ENCODE measurements around the gene NTM.

Gene NTM

DNA sequence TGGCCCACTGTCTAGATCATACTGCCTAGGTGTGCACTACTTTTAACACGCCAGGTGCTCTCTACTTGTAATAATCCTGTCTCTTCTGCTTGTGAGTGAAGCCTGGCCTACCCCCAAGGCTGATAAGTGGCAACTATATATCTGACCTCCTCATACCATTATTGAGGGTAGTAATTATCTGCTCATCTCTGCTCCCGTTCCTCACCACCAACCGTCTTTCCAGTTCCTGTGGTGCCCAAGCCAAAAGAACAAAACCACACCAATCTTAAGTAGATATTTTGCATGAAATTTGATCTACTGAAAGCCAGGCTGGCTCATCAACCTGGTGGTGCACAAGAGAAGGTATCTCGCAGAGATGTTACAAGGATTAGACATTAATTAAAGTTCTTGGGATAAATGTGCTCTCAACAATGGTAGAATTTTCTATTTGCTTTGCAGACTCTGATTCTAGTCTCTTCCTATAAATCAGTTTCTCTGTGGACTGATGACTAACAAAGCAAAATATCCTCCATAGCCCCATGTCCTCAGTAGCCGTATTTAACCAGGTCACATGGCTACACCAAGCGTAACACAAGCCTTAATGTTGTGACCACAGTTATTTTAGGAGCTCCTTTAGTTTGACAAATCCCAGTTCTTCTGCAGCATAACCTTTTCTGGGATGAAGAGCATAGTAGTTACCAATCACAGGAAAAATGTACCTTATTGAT lies 267.2 kb downstream of the NTM start:
- Mint-ChIP-seq H3K4me1 (ENCODE audit: low read depth) (no peaks in the 10 kb centered on the region), H3K9me3 (no peaks in the 10 kb centered on the region)

DNA sequence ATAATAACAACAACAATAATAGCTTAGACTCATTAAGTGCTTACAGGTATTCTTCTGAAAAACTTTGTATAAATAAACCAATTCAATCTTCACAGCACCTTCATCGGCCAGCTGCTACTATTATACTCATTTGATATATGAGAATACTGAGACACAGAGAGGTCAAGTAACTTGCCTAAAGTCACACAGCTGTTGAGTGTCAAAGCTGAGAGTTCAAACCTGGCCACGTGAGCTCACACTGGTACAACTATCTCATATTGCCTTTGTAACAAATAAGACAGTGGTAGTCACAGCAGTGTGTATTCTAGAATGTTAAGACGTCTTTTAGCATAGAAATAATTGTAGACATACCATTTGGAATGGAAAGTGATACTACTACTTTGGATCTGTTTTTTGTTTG lies 268.5 kb downstream of the NTM start:
- Mint-ChIP-seq H3K36me3 (ENCODE audit: low read depth) (no peaks in the 10 kb centered on the region), H3K4me1 (ENCODE audit: low read depth) (no peaks in the 10 kb centered on the region), H3K4me3 (no peak overlapping the region), H3K27me3 (no peaks in the 10 kb centered on the region), H3K27ac (no peak overlapping the region), H3K9me3 (peaks cover 3% of the 10 kb centered on the region)

More for the DNA sequence above, 267.2 kb downstream of the NTM start:
- no peak overlapping the region for H3K27ac Mint-ChIP-seq
- no peaks in the 10 kb centered on the region for H3K36me3 Mint-ChIP-seq (ENCODE audit: low read depth)
- H3K27me3 Mint-ChIP-seq, result no peaks in the 10 kb centered on the region
- H3K4me3 Mint-ChIP-seq, result no peak overlapping the region

DNA sequence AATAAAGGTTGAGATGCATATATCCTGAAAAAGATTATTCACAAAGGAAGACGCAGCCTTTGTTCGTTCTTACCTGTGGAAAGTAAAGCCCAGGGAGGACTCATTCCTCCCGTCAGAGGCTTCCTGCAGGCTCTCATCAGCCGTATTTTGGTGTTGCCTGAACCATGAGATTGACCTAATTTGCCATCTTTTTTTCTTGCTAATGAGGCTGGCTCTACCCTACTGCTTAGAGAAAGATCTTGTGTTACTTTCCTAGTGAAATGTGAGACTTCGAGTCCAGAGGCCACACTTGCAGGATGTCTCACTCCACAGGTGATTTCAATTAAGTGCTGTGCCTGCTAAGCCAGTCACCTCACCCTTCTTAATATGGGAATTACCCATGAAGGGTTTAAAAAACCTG lies 269.9 kb downstream of the NTM start:
- H3K9me3 Mint-ChIP-seq, result peaks cover 3% of the 10 kb centered on the region
- no peaks in the 10 kb centered on the region for H3K27me3 Mint-ChIP-seq
- H3K4me1 Mint-ChIP-seq (ENCODE audit: low read depth), result no peaks in the 10 kb centered on the region
- no peak overlapping the region for H3K4me3 Mint-ChIP-seq
- H3K36me3 Mint-ChIP-seq (ENCODE audit: low read depth), result no peaks in the 10 kb centered on the region
- H3K27ac Mint-ChIP-seq, result no peak overlapping the region

DNA sequence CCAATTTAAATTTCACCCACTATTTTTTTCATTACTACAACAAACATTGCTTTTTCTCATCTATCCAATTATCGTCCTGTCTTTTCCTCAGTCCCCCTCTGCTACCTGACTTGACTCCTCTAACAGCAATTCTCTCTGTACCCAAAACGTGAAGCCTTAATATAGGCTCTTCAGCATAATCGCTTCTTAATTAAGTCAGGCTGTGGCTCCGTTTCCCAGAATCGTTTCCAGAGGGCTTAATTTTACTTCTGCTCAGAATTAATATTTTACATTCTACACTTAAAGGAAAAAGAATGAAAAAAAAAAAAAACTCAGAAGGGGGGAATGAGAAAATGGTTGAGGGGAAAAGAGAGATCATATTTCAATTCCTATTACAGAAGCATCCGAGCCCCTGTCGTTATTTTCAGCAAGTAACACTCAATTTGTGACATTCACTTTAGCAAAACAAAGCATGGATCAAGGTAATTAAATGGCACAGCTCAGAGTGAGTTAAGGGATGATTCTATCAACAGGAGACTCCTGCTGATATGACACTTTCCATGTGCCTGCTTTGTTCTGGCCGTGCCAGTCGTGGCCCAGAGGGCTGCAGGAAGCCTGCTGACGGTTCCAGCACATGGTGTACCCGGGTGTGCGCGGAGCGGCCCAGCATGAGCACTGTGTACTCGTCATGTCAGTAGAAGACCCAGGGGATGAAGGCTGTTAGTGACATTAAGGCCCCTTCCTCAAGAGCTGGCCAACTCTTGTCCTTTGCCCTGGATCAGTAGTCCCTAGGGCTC lies 272.5 kb downstream of the NTM start:
- Mint-ChIP-seq H3K4me1 (ENCODE audit: low read depth) (no peaks in the 10 kb centered on the region), H3K27me3 (no peaks in the 10 kb centered on the region), H3K9me3 (peaks cover 5% of the 10 kb centered on the region), H3K36me3 (ENCODE audit: low read depth) (no peaks in the 10 kb centered on the region), H3K27ac (no peak overlapping the region), H3K4me3 (no peak overlapping the region)

DNA sequence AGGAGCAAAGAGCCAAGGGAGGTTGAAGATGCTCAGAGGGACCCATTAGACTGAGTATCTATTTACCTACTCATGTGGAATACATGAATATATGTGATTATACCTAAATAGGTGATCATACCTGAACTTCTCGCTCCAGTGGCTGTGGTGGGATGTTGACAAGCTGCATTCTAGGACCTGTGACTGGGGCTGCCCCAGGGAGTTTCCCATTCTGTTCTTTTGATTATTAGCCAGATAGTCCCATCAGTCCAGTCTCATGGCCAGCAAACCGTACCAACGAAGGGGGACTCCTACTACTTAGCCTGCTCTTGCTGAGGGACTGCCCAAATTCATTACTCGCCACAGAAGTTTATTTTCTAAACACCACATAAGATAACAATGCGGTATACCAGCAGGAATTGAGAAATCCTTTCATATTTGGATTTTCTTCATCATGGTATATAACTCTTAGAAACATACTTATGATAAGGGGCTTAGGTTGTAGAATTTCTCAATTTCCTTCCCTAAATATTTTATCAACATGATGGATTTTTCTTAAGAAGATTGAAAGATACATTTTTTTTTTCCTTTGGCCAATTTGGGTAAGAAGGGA lies 273.9 kb downstream of the NTM start:
- Mint-ChIP-seq H3K27ac (no peak overlapping the region), H3K4me1 (ENCODE audit: low read depth) (no peaks in the 10 kb centered on the region), H3K9me3 (peaks cover 6% of the 10 kb centered on the region), H3K27me3 (no peaks in the 10 kb centered on the region), H3K36me3 (ENCODE audit: low read depth) (no peaks in the 10 kb centered on the region), H3K4me3 (no peak overlapping the region)

DNA sequence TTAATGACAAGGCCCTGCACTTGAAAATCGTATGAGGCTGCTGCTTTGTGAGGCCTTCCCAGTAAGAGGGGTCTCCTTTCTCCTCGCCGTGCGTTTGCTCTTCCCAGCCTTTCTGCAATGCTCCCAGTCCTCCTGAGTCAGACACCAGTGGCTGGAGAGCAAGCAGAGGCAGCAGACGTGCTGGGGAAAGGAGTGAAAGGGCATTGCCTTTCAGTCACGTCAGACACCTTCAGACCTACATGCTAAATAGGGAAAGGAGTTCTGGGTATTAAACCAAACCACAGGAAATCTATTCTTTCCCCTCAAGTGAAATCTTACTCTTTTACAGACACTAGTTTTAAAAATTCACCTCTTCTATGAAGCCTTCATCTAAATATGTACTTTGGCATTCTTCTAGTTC lies 274.8 kb downstream of the NTM start:
- H3K27ac Mint-ChIP-seq, result no peak overlapping the region
- no peaks in the 10 kb centered on the region for H3K4me1 Mint-ChIP-seq (ENCODE audit: low read depth)
- no peaks in the 10 kb centered on the region for H3K27me3 Mint-ChIP-seq
- no peak overlapping the region for H3K4me3 Mint-ChIP-seq
- H3K9me3 Mint-ChIP-seq, result peaks cover 6% of the 10 kb centered on the region
- H3K36me3 Mint-ChIP-seq (ENCODE audit: low read depth), result no peaks in the 10 kb centered on the region

DNA sequence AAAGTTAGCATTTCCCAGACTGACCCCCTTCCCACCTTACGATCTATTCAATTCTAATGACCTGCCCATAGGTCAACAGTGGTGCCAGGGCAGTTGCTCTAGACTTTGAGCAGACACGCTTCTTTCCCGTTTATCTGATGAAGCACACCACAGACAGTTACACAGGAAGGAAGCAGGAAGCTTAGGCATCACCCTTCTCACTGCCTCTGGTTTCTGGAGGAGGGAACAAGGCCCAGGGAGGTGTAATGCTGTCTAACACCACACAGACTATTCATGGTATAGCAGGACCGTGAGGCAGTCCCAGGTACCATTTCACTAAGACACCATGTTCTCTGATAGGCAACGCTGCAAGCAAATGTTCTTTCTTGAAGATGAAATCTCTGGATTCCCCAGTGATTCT lies 279.4 kb downstream of the NTM start:
- H3K27ac Mint-ChIP-seq, result no peak overlapping the region
- H3K9me3 Mint-ChIP-seq, result peaks cover 3% of the 10 kb centered on the region
- H3K27me3 Mint-ChIP-seq, result no peaks in the 10 kb centered on the region
- H3K36me3 Mint-ChIP-seq (ENCODE audit: low read depth), result no peaks in the 10 kb centered on the region
- no peak overlapping the region for H3K4me3 Mint-ChIP-seq
- H3K4me1 Mint-ChIP-seq (ENCODE audit: low read depth), result no peaks in the 10 kb centered on the region

DNA sequence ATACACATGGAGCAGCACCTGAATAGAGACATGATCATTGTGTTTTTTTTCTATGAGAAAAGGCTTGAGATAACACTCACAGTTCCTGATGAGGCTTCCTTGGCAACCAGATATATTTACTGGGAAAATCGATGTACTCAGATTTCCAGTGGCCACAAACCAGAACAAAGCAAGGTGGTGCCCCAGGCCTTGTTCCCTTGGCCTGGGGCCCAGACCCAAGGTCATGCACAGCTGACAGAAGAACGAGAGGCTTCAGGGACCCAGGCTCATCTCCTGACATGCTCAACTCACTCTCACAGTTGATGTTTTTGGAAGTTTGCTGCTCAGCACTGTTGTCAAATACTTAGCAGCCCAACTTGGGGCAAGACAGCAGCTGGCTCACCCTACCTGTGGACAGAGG lies 281.8 kb downstream of the NTM start:
- Mint-ChIP-seq H3K4me1 (ENCODE audit: low read depth) (no peaks in the 10 kb centered on the region), H3K9me3 (peaks cover 3% of the 10 kb centered on the region), H3K27ac (no peak overlapping the region), H3K36me3 (ENCODE audit: low read depth) (no peaks in the 10 kb centered on the region), H3K27me3 (no peaks in the 10 kb centered on the region), H3K4me3 (no peak overlapping the region)

DNA sequence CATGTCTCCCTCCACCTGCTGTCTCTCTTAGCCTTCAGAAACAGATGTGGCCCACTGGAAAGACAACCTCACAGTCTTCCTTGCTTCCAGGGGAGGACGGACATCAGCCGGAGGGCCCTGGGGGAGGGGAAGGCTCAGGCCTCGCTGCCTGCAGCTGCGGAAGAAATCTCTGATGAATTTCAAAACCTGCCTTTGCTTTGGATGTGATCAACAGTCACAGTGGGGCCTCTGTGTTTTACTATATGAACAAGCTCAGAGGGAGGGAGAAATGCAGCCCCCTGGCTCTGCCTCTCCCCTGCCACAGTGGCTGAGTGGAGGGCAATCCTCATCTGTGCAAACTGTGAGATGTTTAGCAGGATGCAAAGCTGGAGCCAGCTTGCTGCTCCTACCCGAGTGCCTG lies 282.8 kb downstream of the NTM start:
- Mint-ChIP-seq H3K9me3 (no peaks in the 10 kb centered on the region), H3K36me3 (ENCODE audit: low read depth) (no peaks in the 10 kb centered on the region), H3K4me1 (ENCODE audit: low read depth) (no peaks in the 10 kb centered on the region), H3K27ac (no peak overlapping the region), H3K4me3 (no peak overlapping the region), H3K27me3 (no peaks in the 10 kb centered on the region)

DNA sequence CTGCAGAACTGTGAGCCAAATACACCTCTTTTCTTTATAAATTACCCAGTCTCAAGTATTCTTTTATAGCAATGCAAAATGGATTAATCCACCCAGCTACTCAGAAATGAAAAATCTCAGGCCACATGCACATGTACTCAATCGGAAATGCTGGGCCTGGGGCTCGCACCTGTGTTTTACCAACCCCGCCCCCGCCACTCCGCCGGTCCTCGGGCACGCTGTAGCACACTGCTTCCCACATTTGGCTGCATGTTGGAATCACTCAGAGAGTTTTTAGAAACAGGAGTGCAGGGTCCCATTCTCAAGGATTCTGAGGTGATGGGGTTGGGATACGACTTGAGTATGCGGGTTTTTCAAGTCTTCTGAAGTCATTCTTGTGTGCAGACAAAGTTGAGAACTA lies 284.4 kb downstream of the NTM start:
- no peaks in the 10 kb centered on the region for H3K4me1 Mint-ChIP-seq (ENCODE audit: low read depth)
- H3K9me3 Mint-ChIP-seq, result no peaks in the 10 kb centered on the region
- H3K36me3 Mint-ChIP-seq (ENCODE audit: low read depth), result no peaks in the 10 kb centered on the region
- H3K27ac Mint-ChIP-seq, result no peak overlapping the region
- no peak overlapping the region for H3K4me3 Mint-ChIP-seq
- H3K27me3 Mint-ChIP-seq, result peaks cover 4% of the 10 kb centered on the region

DNA sequence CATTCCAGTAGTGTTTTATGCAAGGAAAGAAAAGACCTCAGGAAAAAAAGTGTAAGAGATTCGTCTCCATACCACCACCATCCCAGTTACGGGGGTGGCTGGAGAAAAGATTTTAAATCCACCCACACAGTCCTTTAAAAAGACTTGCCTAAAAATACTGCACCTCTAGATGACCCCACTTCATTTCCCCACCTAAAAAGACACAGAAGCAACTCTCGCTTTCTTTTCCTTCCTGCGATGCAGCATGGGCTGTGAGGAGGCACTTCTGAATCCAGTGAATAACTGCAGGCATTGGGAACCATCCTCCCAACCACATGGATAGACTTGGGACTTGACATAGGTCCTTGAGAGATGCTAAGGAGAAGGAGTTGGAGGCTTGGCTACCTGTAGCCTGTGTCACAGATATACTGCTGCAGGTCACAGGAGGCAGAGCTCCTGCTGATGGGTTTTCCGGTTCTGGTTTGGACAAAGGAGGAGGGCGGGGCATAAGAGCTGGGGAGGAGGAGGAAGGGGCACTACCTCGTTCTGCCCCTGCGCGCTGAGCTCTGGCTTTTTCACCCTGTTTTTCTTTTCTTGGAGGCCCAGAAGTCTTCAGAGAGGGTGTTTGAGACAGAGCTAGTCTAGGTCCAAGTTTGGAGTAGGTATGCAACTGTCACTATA lies 285.9 kb downstream of the NTM start:
- H3K9me3 Mint-ChIP-seq, result no peaks in the 10 kb centered on the region
- H3K4me3 Mint-ChIP-seq, result no peak overlapping the region
- H3K27me3 Mint-ChIP-seq, result peaks cover 4% of the 10 kb centered on the region
- no peaks in the 10 kb centered on the region for H3K36me3 Mint-ChIP-seq (ENCODE audit: low read depth)
- H3K27ac Mint-ChIP-seq, result no peak overlapping the region
- no peaks in the 10 kb centered on the region for H3K4me1 Mint-ChIP-seq (ENCODE audit: low read depth)

DNA sequence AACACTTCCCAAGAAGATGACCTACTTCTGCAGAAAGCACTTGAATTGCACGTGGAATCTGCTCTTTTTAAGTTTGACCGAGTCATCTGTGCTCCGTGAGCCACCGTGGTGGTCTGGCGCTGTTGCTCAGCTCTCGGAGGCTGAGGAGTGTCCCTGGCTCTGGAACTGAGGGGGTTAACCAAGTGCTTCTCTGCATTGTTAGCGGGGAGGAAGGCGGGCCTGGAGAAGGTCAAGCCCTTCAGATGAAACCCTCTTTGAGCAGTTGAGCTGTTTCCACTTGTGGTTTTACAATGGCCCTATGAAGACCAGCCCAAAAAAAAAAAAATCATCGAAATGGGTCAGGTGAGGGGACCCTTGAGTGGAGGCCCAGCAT lies 286.4 kb downstream of the NTM start:
- Mint-ChIP-seq H3K27ac (no peak overlapping the region), H3K9me3 (no peaks in the 10 kb centered on the region), H3K27me3 (peaks cover 4% of the 10 kb centered on the region), H3K36me3 (ENCODE audit: low read depth) (no peaks in the 10 kb centered on the region), H3K4me3 (no peak overlapping the region), H3K4me1 (ENCODE audit: low read depth) (no peaks in the 10 kb centered on the region)

DNA sequence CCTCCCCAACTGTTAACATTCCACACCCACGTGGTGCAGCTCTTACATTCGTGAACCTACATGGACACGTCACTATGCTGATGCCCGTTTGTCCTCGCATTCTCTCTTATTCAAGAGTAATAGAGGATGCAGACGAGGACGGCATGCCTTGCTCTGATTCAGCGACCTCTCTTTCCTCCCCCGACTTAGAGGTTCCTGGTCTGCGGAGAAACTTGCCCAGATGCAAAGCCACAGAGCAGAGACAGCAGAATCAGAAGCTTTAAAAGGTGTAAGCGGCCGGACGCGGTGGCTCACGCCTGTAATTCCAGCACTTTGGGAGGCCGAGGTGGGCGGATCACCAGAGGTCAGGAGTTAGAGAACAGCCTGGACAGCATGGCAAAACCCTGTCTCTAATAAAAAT lies 288.0 kb downstream of the NTM start:
- H3K27me3 Mint-ChIP-seq, result peaks cover 4% of the 10 kb centered on the region
- no peak overlapping the region for H3K4me3 Mint-ChIP-seq
- H3K4me1 Mint-ChIP-seq (ENCODE audit: low read depth), result no peaks in the 10 kb centered on the region
- H3K36me3 Mint-ChIP-seq (ENCODE audit: low read depth), result no peaks in the 10 kb centered on the region
- no peaks in the 10 kb centered on the region for H3K9me3 Mint-ChIP-seq
- H3K27ac Mint-ChIP-seq, result no peak overlapping the region

DNA sequence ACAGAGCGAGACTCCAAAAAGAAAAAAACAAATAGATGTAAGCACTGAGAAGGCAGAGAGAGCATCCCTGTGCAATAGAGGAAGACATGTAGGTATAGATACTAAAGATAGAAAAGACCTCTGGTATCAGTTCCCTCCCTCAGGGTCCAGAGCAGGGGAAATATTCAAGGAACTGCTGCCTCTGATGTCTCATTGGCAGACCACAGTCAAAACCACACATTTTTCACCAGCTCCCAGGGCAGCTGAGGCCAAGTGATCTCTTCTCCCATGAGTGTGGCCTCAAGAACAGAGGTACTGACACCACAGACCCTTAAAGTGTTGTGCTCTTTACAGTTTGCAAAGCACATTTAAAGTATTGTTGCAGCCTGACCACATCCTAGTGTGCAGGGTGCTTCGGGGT lies 288.5 kb downstream of the NTM start:
- Mint-ChIP-seq H3K36me3 (ENCODE audit: low read depth) (no peaks in the 10 kb centered on the region), H3K27me3 (peaks cover 4% of the 10 kb centered on the region), H3K9me3 (no peaks in the 10 kb centered on the region), H3K4me3 (no peak overlapping the region), H3K27ac (no peak overlapping the region), H3K4me1 (ENCODE audit: low read depth) (no peaks in the 10 kb centered on the region)

DNA sequence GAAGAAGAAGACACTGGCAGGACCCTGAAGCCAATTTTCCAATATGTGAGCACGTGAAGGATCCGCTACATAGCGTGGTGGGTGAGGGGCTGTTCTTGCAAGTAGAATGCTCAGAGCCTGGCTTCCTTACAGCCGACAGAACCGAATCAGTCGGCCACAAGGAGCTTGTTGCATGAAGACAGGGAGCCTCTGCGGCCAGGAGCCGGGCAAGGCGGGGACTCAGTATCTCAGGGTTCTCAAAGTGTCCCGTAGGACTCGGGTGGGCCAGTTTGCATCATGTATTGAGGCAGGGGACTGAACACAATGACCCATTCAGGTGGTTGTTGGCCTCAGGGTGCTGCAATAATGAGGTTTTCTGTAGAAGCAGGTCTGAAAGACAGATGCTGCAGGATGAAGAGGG lies 289.5 kb downstream of the NTM start:
- H3K27me3 Mint-ChIP-seq, result peaks cover 4% of the 10 kb centered on the region
- H3K4me1 Mint-ChIP-seq (ENCODE audit: low read depth), result no peaks in the 10 kb centered on the region
- no peaks in the 10 kb centered on the region for H3K9me3 Mint-ChIP-seq
- no peak overlapping the region for H3K4me3 Mint-ChIP-seq
- no peak overlapping the region for H3K27ac Mint-ChIP-seq
- no peaks in the 10 kb centered on the region for H3K36me3 Mint-ChIP-seq (ENCODE audit: low read depth)
